ENCODE measurements around the gene NFATC2. TPM values are rescaled to one million over a fixed set of nuclear protein-coding genes. Genes with fewer than 3 reads are reported as not detected.

Gene NFATC2
- polyA plus RNA-seq, 1 donor from 2014 or later: not detected

- H2AFZ ChIP-seq (ENCODE audit: low read depth, low read length): no peak overlapping the region
- H3K27ac ChIP-seq (ENCODE audit: low read length): no peak overlapping the region
- no peaks in the 10 kb centered on the region for H3K79me2 ChIP-seq (replicated peaks; ENCODE audit: insufficient read depth, low read length)
- H3K4me2 ChIP-seq (ENCODE audit: low read length): no peak overlapping the region
- TF ChIP-seq RAD21 (conservative IDR thresholded peaks at IDR 0.05) (no peak), EP300 (conservative IDR thresholded peaks at IDR 0.05; ENCODE audit: poor library complexity, severe bottlenecking) (no peak), TAF1 (IDR thresholded peaks at IDR 0.05; ENCODE audit: low read depth) (no peak), POLR2AphosphoS5 (IDR thresholded peaks at IDR 0.05) (no peak), EZH2 (IDR thresholded peaks at IDR 0.05; ENCODE audit: borderline replicate concordance, insufficient read depth, low read length, poor library complexity, severe bottlenecking) (no peak), MXI1 (conservative IDR thresholded peaks at IDR 0.05; ENCODE audit: poor library complexity, severe bottlenecking) (no peak), CTCF (IDR thresholded peaks at IDR 0.05; ENCODE audit: poor library complexity, severe bottlenecking) (no peak), SMC3 (conservative IDR thresholded peaks at IDR 0.05; ENCODE audit: poor library complexity) (no peak)
- TF ChIP-seq, protein P1, sequence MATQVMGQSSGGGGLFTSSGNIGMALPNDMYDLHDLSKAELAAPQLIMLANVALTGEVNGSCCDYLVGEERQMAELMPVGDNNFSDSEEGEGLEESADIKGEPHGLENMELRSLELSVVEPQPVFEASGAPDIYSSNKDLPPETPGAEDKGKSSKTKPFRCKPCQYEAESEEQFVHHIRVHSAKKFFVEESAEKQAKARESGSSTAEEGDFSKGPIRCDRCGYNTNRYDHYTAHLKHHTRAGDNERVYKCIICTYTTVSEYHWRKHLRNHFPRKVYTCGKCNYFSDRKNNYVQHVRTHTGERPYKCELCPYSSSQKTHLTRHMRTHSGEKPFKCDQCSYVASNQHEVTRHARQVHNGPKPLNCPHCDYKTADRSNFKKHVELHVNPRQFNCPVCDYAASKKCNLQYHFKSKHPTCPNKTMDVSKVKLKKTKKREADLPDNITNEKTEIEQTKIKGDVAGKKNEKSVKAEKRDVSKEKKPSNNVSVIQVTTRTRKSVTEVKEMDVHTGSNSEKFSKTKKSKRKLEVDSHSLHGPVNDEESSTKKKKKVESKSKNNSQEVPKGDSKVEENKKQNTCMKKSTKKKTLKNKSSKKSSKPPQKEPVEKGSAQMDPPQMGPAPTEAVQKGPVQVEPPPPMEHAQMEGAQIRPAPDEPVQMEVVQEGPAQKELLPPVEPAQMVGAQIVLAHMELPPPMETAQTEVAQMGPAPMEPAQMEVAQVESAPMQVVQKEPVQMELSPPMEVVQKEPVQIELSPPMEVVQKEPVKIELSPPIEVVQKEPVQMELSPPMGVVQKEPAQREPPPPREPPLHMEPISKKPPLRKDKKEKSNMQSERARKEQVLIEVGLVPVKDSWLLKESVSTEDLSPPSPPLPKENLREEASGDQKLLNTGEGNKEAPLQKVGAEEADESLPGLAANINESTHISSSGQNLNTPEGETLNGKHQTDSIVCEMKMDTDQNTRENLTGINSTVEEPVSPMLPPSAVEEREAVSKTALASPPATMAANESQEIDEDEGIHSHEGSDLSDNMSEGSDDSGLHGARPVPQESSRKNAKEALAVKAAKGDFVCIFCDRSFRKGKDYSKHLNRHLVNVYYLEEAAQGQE (IDR thresholded peaks at IDR 0.05; ENCODE audit: borderline replicate concordance): no peak
- H3K27me3 ChIP-seq (ENCODE audit: insufficient read depth, low read depth, low read length): no peaks in the 10 kb centered on the region
- no peaks in the 10 kb centered on the region for H3K9me3 ChIP-seq (ENCODE audit: low read length)
- H3K9ac ChIP-seq (ENCODE audit: low read length): no peak overlapping the region
- H3K4me3 ChIP-seq (ENCODE audit: low read length): no peak overlapping the region
- peaks cover 3% of the 10 kb centered on the region for H3F3A ChIP-seq (ENCODE audit: insufficient read depth, low read length, poor library complexity, severe bottlenecking)
- H4K20me1 ChIP-seq (ENCODE audit: insufficient read depth): no peaks in the 10 kb centered on the region
- no peaks in the 10 kb centered on the region for H3K36me3 ChIP-seq (ENCODE audit: insufficient read depth, low read length)
- H3K9me2 ChIP-seq (ENCODE audit: insufficient read depth, low read length): no peaks in the 10 kb centered on the region
These were observed 103.3 kb downstream of the NFATC2 start for GRCh38 chr20:51439160-51439689.

DNA sequence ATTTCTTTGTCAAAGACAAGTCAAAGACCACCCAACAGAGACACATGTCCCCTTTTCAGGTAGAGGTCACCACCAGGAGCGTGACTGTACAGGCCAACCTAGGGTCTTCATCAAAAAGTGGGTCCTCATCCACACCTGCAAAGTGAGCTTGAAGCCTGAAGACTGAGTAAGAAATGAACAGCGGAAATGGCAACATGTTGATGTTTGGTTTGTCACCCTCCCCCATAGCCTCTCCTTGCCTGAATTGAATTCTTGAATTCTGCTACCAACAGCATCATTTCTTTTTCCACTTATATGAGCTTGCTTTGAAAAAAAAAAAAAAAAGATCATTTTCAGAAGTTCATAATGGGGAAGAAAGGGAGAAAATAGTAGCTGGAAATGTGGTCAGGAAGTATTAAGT, 104.4 kb downstream of the NFATC2 start:
- Histone ChIP-seq H3K9me3 (ENCODE audit: low read length) (no peaks in the 10 kb centered on the region), H3K27me3 (ENCODE audit: insufficient read depth, low read depth, low read length) (no peaks in the 10 kb centered on the region), H3K9ac (ENCODE audit: low read length) (no peak overlapping the region), H3K4me2 (ENCODE audit: low read length) (no peak overlapping the region), H3K9me2 (ENCODE audit: insufficient read depth, low read length) (no peaks in the 10 kb centered on the region), H3K36me3 (ENCODE audit: insufficient read depth, low read length) (no peaks in the 10 kb centered on the region), H2AFZ (ENCODE audit: low read depth, low read length) (no peak overlapping the region), H3K4me3 (ENCODE audit: low read length) (no peak overlapping the region), H4K20me1 (ENCODE audit: insufficient read depth) (no peaks in the 10 kb centered on the region), H3K27ac (ENCODE audit: low read length) (no peak overlapping the region), H3F3A (ENCODE audit: insufficient read depth, low read length, poor library complexity, severe bottlenecking) (peaks cover 3% of the 10 kb centered on the region), H3K79me2 (replicated peaks; ENCODE audit: insufficient read depth, low read length) (no peaks in the 10 kb centered on the region)
- TF ChIP-seq EZH2 (IDR thresholded peaks at IDR 0.05; ENCODE audit: borderline replicate concordance, insufficient read depth, low read length, poor library complexity, severe bottlenecking) (no peak), EP300 (conservative IDR thresholded peaks at IDR 0.05; ENCODE audit: poor library complexity, severe bottlenecking) (no peak), SMC3 (conservative IDR thresholded peaks at IDR 0.05; ENCODE audit: poor library complexity) (no peak), TAF1 (IDR thresholded peaks at IDR 0.05; ENCODE audit: low read depth) (no peak)
